Measurements from ENCODE around the gene PHLDB2.

- no peak for TF ChIP-seq POU2F2 (IDR thresholded peaks at IDR 0.05; ENCODE audit: low read depth, low read length)
- TF ChIP-seq POLR2A (IDR thresholded peaks at IDR 0.05; ENCODE audit: low read depth, low read length), result no peak
- TF ChIP-seq SPI1 (IDR thresholded peaks at IDR 0.05; ENCODE audit: low read depth, low read length), result no peak
These were observed 34.7 kb upstream of the PHLDB2 start for GRCh38 chr3:111824351-111824750.

Measured in GM12891 (cell line).